SK-N-SH treated with all-trans-retinoic acid at 6 μM for 48 hours (cell line): ENCODE results near the gene IFNB1.

ENCODE experiments used
- ATAC-seq: fragments of 200-7000 bp; cut with Tn5 transposase; 3 replicates; pipeline ENCODE4 v1.9.1; 2020; ENCODE audit warnings: mild to moderate bottlenecking, moderate library complexity
- BACH2 ChIP-seq: fragments of 250-450 bp; sonication (Bioruptor Pico); IDR thresholded peaks from 2 replicates; pipeline ENCODE4 v1.9.0; 2021; ENCODE audit warnings: mild to moderate bottlenecking, borderline replicate concordance
- CSDC2 ChIP-seq: fragments of 250-450 bp; sonication (Bioruptor Pico); IDR thresholded peaks from 2 replicates; pipeline ENCODE4 v1.5.0; 2020; ENCODE audit warnings: mild to moderate bottlenecking, moderate library complexity
- OSR1 ChIP-seq: fragments of 250-450 bp; sonication (Bioruptor Pico); IDR thresholded peaks from 2 replicates; pipeline ENCODE4 v1.8.0; 2022; ENCODE audit warnings: moderate library complexity, mild to moderate bottlenecking, inconsistent platforms
- PATZ1 ChIP-seq: fragments of 250-450 bp; sonication (Bioruptor Pico); IDR thresholded peaks from 2 replicates; pipeline ENCODE4 v1.8.0; 2020; ENCODE audit warnings: mild to moderate bottlenecking, moderate library complexity, borderline replicate concordance
- POU6F1 ChIP-seq: fragments of 250-450 bp; sonication (Bioruptor Pico); IDR thresholded peaks from 2 replicates; pipeline ENCODE4 v1.8.0; 2021; ENCODE audit warnings: low read depth, mild to moderate bottlenecking, moderate library complexity, borderline replicate concordance
- PPARA ChIP-seq: fragments of 250-450 bp; sonication (Bioruptor Pico); IDR thresholded peaks from 2 replicates; pipeline ENCODE4 v1.5.0; 2020; ENCODE audit warnings: mild to moderate bottlenecking, borderline replicate concordance
- RARB ChIP-seq: fragments of 250-450 bp; sonication (Bioruptor Pico); IDR thresholded peaks from 2 replicates; pipeline ENCODE4 v1.8.0; 2021; ENCODE audit warnings: mild to moderate bottlenecking, moderate library complexity
- TCF4 ChIP-seq: fragments of 250-450 bp; sonication (Bioruptor Pico); IDR thresholded peaks from 2 replicates; pipeline ENCODE4 v1.8.0; 2021; ENCODE audit warnings: mild to moderate bottlenecking, moderate library complexity, borderline replicate concordance
- TOX ChIP-seq: fragments of 250-450 bp; sonication (Bioruptor Pico); IDR thresholded peaks from 2 replicates; pipeline ENCODE4 v1.8.0; 2021; ENCODE audit warnings: mild to moderate bottlenecking, moderate library complexity, borderline replicate concordance
- ZC3H10 ChIP-seq: fragments of 250-450 bp; sonication (Bioruptor Pico); IDR thresholded peaks from 2 replicates; pipeline ENCODE4 v1.5.1; 2021; ENCODE audit warnings: mild to moderate bottlenecking, moderate library complexity
- ZFP3 ChIP-seq: fragments of 250-450 bp; sonication (Bioruptor Pico); IDR thresholded peaks from 2 replicates; pipeline ENCODE4 v1.5.0; 2020; ENCODE audit warnings: mild to moderate bottlenecking, moderate library complexity
- ZFP30 ChIP-seq: fragments of 450-650 bp; formaldehyde crosslinking; IDR thresholded peaks from 2 replicates; pipeline ENCODE4 v1.5.0; 2022; ENCODE audit warnings: mild to moderate bottlenecking, moderate library complexity
- ZNF565 ChIP-seq: fragments of 450-650 bp; formaldehyde crosslinking; conservative IDR thresholded peaks from 2 replicates; pipeline ENCODE4 v1.5.0; 2020; ENCODE audit warnings: low read depth, mild to moderate bottlenecking, moderate library complexity
- ZNF70 ChIP-seq: fragments of 450-650 bp; formaldehyde crosslinking; IDR thresholded peaks from 2 replicates; pipeline ENCODE4 v1.5.0; 2020; ENCODE audit warnings: mild to moderate bottlenecking, moderate library complexity
- TF ChIP-seq, protein P1 (sequence below): fragments of 250-450 bp; sonication (Bioruptor Pico); IDR thresholded peaks from 2 replicates; pipeline ENCODE4 v1.5.1; 2020; ENCODE audit warnings: low read depth, mild to moderate bottlenecking, moderate library complexity
- TF ChIP-seq, protein P2 (sequence below): fragments of 250-450 bp; sonication (Bioruptor Pico); IDR thresholded peaks from 2 replicates; pipeline ENCODE4 v1.5.1; 2021; ENCODE audit warnings: mild to moderate bottlenecking, moderate library complexity

Gene IFNB1

GRCh38 chr9:21121595-21122251, 44.0 kb upstream of the IFNB1 start (continued):
- TF ChIP-seq, protein P1, sequence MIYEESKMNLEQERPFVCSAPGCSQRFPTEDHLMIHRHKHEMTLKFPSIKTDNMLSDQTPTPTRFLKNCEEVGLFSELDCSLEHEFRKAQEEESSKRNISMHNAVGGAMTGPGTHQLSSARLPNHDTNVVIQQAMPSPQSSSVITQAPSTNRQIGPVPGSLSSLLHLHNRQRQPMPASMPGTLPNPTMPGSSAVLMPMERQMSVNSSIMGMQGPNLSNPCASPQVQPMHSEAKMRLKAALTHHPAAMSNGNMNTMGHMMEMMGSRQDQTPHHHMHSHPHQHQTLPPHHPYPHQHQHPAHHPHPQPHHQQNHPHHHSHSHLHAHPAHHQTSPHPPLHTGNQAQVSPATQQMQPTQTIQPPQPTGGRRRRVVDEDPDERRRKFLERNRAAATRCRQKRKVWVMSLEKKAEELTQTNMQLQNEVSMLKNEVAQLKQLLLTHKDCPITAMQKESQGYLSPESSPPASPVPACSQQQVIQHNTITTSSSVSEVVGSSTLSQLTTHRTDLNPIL (CRISPR knock-in tag), result no peak
- TF ChIP-seq ZC3H10, result no peak
- no peak for TF ChIP-seq CSDC2

DNA sequence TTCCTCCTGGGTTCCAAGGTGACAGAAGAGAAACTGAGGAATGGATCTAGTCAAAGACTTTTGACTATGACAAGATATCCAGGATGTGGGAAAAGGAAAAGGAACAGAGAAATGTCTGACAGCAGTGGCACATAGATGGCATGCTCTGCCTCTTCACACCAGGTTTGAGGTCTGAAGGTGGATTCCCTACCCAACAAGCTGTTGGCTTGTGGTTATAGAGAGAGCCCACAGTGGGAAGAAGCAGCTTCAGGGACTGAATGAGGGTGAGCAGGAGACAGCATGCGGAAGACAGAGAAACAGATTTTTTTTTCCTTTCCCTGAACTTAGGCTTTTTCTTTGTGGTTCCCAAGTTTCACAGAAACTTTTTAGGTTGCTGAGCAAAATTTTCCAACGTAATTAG, 43.3 kb upstream of the IFNB1 start:
- ATAC-seq, result no peak
- no peak for TF ChIP-seq PPARA (CRISPR knock-in tag)

- no peak for ATAC-seq
- TF ChIP-seq ZNF70 (CRISPR knock-in tag) (no peak), POU6F1 (no peak), PATZ1 (no peak), RARB (CRISPR knock-in tag) (no peak), ZC3H10 (no peak), PPARA (CRISPR knock-in tag) (no peak)
- TF ChIP-seq, protein P1 (CRISPR knock-in tag), result no peak
These were observed 41.5 kb upstream of the IFNB1 start for GRCh38 chr9:21119093-21119770.

GRCh38 chr9:21114311-21114710, 36.6 kb upstream of the IFNB1 start:
- no peak for TF ChIP-seq ZFP30
- no peak for TF ChIP-seq BACH2 (CRISPR knock-in tag)
- no peak for TF ChIP-seq OSR1 (CRISPR knock-in tag)
- TF ChIP-seq, protein P1 (CRISPR knock-in tag), result no peak
- no peak for TF ChIP-seq TOX (CRISPR knock-in tag)
- no peak for TF ChIP-seq RARB (CRISPR knock-in tag)
- no peak for TF ChIP-seq POU6F1
- TF ChIP-seq TCF4 (CRISPR knock-in tag), result no peak
- no peak for TF ChIP-seq ZFP3 (CRISPR knock-in tag)
- TF ChIP-seq ZNF565, result no peak
- TF ChIP-seq, protein P2, sequence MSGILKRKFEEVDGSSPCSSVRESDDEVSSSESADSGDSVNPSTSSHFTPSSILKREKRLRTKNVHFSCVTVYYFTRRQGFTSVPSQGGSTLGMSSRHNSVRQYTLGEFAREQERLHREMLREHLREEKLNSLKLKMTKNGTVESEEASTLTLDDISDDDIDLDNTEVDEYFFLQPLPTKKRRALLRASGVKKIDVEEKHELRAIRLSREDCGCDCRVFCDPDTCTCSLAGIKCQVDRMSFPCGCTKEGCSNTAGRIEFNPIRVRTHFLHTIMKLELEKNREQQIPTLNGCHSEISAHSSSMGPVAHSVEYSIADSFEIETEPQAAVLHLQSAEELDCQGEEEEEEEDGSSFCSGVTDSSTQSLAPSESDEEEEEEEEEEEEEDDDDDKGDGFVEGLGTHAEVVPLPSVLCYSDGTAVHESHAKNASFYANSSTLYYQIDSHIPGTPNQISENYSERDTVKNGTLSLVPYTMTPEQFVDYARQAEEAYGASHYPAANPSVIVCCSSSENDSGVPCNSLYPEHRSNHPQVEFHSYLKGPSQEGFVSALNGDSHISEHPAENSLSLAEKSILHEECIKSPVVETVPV (CRISPR knock-in tag), result no peak
- TF ChIP-seq, all 23 proteins: peak for 0
- no peak for ATAC-seq
